Loucy (cell line): Measurements from ENCODE around the gene MMP24OS.

ENCODE experiments used
- CTCF ChIP-seq: fragments of 200-600 bp; sonication (generic); conservative IDR thresholded peaks from 2 replicates; pipeline ENCODE4 v1.5.1; 2014; ENCODE audit warnings: mild to moderate bottlenecking, antibody characterized with exemption, low read length
- EZH2phosphoT487 ChIP-seq: fragments of 200-600 bp; IDR thresholded peaks from 2 replicates; pipeline ENCODE4 v1.6.1; 2018; ENCODE audit warnings: antibody characterized with exemption, mild to moderate bottlenecking, moderate library complexity, borderline replicate concordance

DNA sequence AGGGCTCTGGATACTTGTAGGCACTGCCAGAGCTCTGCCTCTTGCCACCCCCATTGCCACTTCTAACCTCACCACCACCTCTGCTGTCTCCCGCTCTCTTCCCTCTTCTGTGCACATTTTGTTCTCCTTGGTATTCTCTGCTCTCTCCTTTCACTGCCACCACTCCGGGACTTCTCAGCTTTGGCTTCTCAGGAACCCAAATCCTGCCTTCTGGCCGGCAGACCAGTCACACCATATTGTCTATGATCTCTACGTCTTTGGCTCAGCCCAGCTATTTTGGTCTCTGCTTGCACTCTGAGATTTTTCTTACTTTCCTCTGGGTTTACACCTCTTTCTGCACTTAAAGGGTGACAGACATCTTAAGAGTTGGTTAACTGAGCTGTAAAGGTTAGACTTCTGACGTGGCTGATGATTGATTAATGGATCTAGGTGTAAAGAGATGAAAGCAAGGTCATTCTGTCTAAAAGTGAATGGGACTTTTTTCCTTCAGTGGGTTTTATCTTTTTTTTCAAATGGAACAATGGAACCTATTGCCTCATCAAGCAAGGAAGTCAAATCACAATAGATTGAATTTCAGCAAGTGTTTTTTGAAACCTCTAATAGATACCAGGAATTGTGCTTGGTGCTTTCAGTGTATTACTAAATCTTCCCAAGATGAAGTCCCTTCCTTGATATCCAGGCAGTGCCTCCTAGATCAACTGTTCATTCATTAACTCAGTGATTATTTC, 37.7 kb downstream of the MMP24OS start:
- TF ChIP-seq CTCF (no peak), EZH2phosphoT487 (no peak)
